CD4-positive, alpha-beta T cell treated with Interleukin-12 subunit alpha and Interleukin-12 subunit beta, for 1 hour (primary cell): ENCODE measurements around the gene TBX1.

Source experiments
- DNase-seq: peaks from one replicate; pipeline ENCODE4 v3.0.0-alpha.2; 2020

TBX1 gene

DNA sequence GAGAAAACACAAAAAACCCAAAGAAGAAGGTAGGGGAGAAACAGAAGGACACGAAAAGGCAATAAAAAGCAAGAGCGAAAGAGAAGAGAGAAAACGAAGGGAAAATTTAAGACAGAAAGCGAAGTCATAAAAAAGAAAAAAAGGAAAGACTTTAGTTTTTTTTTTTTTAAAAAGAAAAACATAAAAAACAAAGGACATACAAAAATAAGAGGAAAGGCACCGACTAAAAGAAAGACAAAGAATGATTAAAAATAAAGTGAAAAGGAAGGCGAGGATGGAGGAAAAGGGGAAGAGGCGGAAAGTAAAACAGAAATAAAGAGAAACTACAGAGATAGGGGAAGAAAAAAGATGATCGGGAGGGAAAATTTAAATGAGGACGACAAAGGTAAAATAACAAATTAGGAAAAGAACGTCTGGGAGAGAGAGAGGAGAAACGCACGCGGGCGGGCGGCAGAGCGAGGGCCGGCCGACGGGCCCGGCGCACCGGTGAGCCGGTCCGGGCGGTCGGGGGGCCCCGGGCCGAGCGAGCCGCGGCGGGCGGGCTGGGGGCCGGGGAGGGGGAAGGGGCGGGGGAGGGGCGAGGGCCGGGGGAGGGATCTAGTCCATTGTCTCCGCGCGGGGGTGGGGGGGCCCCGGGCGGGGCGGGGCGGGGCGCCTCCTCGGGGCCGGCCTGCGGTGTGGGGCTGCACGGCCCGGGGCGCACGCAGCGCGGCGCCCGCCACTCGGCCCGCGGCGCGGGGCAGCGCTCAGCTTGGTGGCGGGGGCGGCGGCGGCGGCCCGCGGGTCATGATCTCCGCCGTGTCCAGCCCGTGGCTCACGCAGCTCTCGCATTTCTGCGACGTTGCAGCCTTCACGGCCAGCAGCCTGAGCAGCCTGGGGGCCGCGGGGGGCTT, at the start of gene TBX1:
Gene TBX1, plus strand, starts transcription at position 721 of the 893 bp plus-strand sequence. Its CDS starts 66 bp downstream, at position 787.
- no peak for DNase-seq

DNA sequence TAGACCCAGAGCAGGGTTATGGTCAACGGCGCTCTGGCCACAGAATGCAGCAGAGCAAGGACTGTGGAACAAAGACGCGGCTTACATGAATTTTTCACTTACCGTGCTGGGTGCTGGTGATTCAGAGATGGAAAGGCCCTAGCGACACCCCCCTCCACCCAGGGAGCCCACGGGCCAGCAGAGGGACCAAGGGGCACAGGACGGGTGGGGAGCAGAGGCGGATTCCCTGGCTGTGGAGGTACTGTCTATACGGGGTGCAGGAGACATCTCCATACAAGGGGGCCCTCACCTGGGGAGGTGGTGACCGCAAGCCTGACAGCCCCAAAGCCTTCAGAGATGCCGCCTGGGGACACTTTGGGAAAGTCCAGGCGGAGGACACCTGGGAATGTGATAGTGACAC, 47.3 kb upstream of the TBX1 start:
- DNase-seq, result no peak

DNA sequence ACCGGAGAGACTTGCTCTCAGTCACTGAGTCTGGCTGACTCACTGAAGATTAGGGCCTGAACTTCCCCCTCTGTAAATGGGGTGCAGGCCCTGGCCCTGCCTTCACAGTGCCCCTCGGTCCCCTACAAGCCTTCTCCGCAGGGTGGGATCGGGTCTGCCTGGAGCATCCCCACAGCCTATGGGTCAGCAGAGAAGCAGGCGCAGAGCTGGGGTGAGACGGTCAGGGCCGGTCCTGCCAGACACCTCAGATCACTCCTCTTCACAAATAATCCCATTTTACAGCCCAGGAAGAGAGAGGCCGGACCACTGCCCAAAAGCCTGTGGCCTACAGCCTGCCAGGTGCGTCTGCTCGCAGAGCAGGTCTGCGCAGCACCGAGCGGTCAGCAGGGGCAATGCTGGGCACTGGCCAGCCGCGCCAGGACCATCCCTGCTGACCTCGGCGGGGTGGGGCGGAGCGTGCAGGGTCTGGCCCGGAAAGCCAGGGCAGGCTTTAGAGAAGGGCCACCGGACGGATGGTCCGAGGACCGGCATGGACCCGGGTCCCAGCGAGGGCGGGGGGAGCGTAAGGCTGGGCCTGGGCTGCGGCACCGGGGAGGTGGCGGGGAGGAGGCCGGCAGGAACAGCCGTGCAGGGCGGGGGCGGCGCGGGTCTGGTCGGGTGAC, 46.8 kb upstream of the TBX1 start:
- DNase-seq, result no peak

DNA sequence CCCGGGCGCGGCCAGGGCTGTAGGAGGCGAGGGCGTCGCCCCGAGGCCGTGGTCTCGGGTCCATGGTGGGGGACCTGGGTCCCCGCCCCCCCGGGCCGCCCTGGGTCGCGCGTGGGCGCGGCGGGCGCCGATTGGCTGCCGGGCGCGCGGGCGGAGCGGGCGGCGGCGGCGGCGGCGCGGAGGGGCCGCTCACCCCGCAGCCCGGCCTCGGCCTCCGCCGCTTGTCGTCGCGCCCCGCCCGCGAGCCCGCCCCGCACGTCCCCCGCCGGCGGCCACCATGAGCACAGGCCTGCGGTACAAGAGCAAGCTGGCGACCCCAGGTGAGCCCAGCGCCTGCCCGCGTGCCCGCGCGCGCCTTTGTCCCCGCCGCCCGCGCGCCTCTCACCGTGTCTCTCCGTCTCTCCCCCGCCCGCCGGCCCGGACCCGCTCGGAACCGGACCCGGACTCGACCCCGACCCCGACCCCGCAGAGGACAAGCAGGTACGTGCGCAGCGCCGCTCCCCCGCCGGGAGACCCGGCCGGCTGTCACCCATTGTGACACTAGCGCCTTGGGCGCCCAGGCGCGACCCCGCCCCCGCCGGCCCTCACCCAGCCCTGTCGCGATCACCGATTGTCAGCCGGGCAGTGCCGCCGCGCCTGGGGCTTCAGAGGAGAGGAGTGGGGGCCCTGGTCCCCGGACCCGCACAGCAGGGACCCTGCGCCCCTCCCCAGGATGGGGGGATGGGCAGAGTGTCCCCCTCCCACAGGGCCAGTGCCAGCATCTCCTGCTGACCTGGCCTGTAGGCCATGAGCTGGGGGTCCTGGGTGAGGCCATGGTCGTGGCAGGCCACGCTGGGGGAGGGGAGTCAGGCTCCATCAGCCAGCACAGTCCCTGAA, 46.0 kb upstream of the TBX1 start, which contains the start of gene SEPTIN5:
Gene SEPTIN5, plus strand, starts transcription at position 192 of the 876 bp plus-strand sequence. Its CDS starts 86 bp downstream, at position 278.
- no peak for DNase-seq

DNA sequence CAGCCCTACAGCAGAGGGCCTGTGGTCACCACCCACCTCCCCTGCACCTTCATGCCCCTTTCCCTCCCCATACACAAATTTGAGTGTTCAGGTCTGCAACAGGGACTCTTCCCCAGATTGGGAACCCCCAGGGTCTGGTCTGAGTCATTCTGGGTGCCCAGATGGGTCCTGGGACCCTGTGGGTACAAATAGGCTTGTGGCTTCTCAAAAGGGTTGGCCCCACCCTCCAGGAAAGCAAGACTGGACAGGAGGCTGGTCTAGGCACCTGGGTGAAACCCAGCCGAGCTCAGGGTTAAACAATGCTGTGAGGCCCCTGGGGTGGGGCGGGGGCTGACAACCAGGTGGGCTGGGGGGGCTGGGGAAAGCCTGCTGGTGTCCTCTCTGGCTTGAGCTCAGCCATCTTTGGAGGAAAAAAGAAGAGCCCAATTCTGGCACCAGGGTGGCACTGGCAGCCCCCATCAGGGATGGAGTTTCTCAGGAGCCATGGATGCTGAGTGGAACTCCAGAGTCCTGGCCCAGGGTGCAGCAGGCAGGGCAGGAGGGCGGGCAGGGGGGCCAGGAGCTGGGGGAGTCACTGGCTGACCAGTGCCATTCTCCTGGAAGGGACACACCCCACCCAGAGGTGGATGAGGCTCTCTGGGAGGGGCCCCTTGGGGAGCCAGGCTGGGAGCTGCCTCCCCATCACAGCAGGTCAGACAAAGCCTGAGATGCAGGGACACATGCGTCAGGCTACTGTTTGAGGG, 45.2 kb upstream of the TBX1 start:
- DNase-seq, result no peak

- DNase-seq, result no peak
Measured at GRCh38 chr22:19716041-19716828, 44.3 kb upstream of the TBX1 start.

DNA sequence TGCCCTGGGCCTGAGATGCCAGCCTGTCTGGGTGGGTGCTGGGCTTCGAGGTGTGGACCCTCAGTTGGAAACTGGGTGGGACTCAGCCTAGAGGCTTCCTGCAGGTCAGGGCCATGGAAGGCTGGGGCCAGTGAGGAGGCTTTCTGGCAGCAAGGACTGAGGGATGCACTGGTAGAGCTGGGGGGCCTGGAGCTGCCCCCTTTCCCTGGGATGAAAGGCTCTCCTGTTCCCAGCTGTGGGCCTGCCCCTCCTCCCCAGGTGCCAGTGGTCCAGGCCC, 43.8 kb upstream of the TBX1 start:
- no peak for DNase-seq

GRCh38 chr22:19717181-19717580, 43.4 kb upstream of the TBX1 start:
- no peak for DNase-seq

DNA sequence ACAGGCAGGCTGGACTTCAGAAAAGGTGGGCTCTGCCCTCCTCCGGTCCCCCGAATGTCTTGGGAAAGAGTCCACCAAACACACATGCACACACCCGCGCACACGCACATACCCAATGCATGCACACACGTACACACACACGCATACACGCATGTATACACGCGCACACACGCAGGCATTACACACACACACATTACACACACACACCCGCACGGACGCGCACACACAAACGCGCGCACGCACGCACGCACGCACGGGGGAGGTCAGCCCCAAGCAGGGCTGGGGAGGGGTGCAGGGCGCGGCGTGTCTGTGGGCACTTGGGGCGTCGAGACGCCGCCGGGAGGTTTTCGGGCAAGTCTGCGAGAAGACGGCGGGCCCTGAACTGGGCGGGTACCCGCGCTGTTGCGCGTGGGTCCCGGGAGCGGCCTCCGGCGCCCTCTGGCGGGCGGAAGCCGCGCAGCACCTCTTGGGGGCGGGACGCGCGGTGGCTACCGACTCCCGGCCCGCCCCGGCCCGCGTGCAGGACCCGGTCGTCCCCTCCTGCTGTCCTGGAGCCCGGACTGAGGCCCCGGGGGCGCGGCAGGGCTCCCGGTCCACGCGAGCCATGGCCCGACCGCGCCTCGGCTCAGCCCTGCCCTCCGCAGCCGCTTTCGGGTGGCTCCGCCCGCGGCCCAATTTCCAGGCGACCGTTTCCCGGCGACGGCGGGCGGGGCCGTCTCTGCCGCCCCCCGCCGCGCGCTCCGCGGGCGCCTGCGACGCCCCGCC, 42.7 kb upstream of the TBX1 start:
- DNase-seq, result peak; percentile 86

DNA sequence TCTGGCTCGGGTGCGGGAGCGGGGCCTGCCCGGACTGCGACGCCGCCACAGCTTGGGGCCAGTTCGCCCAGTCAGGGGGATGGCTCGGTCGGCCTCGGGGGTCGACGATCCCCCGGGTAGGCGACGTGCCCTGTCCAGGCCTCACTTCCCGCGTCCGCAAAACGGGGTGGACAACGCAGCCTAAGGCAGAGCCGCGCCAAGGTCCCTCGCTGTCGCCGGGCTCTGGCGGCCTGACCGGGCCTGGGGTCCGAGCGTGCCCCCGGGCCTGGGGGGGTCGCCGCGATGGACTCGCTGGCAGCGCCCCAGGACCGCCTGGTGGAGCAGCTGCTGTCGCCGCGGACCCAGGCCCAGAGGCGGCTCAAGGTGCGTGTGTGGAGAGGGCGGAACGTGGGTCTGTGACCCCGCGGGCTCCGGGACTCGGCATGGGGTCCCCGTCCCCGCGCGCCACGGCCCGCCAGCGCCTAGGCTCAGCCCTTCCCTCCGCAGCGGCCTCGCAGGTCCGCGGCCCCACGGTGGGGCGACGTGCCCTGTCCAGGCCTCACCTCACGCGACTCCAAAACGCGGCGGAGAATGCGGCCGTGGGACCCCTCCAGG, 42.0 kb upstream of the TBX1 start:
- no peak for DNase-seq

- DNase-seq, result no peak
Measured at GRCh38 chr22:19719050-19719482, 41.5 kb upstream of the TBX1 start.

DNA sequence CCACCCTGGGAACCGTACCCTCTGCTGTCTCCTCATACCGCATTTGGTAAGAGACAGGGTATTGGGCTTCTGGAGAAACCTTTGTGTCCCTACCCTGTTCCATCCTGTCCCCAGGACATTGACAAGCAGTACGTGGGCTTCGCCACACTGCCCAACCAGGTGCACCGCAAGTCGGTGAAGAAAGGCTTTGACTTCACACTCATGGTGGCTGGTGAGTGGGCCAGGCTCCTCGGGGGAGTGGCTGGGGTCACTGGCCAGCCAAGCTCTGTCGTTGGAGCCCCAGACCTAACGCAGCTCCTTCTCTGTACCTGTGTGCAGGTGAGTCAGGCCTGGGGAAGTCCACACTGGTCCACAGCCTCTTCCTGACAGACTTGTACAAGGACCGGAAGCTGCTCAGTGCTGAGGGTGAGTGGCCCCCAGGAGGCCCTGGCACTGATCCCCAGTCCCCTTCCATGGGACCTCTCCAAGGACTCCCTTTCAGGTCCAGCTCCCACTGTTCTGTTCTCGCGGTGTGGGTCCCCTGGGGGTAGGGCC, 41.0 kb upstream of the TBX1 start:
- DNase-seq, result no peak

DNA sequence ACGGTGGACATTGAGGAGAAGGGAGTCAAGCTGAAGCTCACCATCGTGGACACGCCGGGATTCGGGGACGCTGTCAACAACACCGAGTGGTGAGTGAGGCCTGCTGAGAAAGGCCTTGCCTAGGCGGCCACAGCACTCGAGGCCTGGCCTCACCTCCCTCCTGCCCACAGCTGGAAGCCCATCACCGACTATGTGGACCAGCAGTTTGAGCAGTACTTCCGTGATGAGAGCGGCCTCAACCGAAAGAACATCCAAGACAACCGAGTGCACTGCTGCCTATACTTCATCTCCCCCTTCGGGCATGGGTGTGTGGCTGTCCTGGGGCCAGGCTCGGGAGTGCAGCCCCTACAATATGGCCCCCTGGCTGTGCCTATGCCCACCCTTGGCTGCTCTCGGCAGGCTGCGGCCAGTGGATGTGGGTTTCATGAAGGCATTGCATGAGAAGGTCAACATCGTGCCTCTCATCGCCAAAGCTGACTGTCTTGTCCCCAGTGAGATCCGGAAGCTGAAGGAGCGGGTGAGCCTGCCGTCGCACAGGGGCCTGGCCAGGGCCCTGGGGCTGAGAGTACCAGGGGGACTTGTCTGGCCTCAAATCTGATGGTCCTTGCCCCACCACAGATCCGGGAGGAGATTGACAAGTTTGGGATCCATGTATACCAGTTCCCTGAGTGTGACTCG, 40.3 kb upstream of the TBX1 start:
- no peak for DNase-seq

DNA sequence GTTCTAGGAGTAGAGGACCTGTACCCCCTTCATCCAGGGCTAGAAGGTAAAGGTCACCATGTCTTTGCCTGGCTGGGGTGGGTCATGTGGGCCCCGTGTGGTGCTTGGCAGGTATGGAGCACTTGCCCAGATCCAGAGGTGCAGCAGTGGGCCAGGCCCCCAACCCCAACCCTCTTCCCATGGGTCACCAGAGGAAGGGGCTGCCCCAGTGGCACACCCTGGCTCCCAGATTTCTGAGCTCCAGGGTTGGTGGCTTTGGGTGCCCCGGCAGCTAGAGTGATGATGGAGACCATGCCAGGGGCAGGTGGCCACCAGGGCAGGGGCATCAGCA, 39.6 kb upstream of the TBX1 start:
- no peak for DNase-seq

GRCh38 chr22:19721330-19722177, 39.0 kb upstream of the TBX1 start:
- DNase-seq, result no peak

DNA sequence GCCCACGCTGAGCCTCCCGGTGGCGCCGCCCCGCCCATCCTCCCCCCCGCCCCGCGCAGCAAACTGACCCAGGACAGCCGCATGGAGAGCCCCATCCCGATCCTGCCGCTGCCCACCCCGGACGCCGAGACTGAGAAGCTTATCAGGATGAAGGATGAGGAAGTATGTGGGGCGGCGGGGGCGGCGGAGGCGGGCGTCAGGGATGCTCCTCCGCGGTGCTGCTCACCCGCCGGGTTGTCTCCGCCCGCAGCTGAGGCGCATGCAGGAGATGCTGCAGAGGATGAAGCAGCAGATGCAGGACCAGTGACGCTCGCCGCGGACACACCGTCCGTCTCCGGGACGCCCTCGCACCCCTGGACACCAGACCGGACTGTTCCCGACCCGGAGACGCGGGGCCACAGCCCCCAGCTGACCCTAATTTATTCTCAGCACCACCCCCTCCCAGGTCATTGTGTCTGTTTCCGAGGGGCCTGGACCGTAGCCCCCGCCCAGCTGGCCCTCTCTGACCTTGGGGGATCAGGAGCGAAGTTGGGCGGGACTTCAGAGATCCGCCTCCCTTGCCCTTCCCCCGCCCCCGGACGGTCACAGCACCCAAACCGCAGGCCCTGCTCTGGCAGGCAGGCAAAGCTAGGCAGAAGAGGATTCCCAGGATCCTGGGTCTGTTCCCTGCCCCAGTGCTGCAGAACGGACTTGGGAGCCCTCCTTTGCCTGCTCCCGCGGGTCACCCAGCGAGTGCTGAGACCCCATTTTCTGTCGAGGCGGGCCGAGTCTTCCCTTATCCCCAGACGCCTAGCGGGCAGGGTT, 38.2 kb upstream of the TBX1 start:
- DNase-seq, result no peak

GRCh38 chr22:19722982-19723231, 37.7 kb upstream of the TBX1 start:
- no peak for DNase-seq
